WERI-Rb-1 (cell line): ENCODE results near the gene DHRSX.
A peak's percentile ranks its signal among the peaks of the same experiment; 100 is the strongest.

Source experiments
- DNase-seq: peaks from one replicate; pipeline ENCODE4 v3.0.0-alpha.2; 2020
- H3K27ac ChIP-seq: fragments of 250-450 bp; sonication (Bioruptor Pico); 2 replicates; pipeline ENCODE4 v1.5.1; 2020; ENCODE audit warnings: mild to moderate bottlenecking, moderate library complexity
- H3K27me3 ChIP-seq: fragments of 250-450 bp; sonication (Bioruptor Pico); 2 replicates; pipeline ENCODE4 v1.5.1; 2021; ENCODE audit warnings: mild to moderate bottlenecking, low read depth, moderate library complexity; ENCODE audit not compliant: insufficient read depth, severe bottlenecking
- H3K36me3 ChIP-seq: fragments of 250-450 bp; sonication (Bioruptor Pico); 2 replicates; pipeline ENCODE4 v1.5.1; 2020; ENCODE audit warnings: mild to moderate bottlenecking, moderate library complexity
- H3K4me3 ChIP-seq: 2 replicates; pipeline ENCODE4 v1.5.1; 2011; ENCODE audit warnings: low read depth, mild to moderate bottlenecking, control low read depth, low read length
- H3K9me3 ChIP-seq: fragments of 250-450 bp; sonication (Bioruptor Pico); 2 replicates; pipeline ENCODE4 v1.5.1; 2021; ENCODE audit warnings: mild to moderate bottlenecking, moderate library complexity; ENCODE audit not compliant: severe bottlenecking
- CTCF ChIP-seq: IDR thresholded peaks from 2 replicates; pipeline ENCODE4 v1.5.1; 2011; ENCODE audit warnings: low read depth, mild to moderate bottlenecking, control low read depth, inconsistent platforms, low read length

The DHRSX gene

GRCh38 chrX:2401590-2402360 lies 99.0 kb downstream of the DHRSX start:
- peak overlapping the region; percentile 37; the same call in 1 of the 2 replicates for H3K27ac ChIP-seq
- H3K27me3 ChIP-seq = no peaks in the 10 kb centered on the region
- no peak overlapping the region for H3K4me3 ChIP-seq
- no peak for TF ChIP-seq CTCF
- no peak for DNase-seq
- H3K36me3 ChIP-seq = peaks cover 7% of the 10 kb centered on the region
- H3K9me3 ChIP-seq = peaks cover 1% of the 10 kb centered on the region

GRCh38 chrX:2401201-2401589 lies 99.6 kb downstream of the DHRSX start:
- H3K9me3 ChIP-seq = no peaks in the 10 kb centered on the region
- no peaks in the 10 kb centered on the region for H3K27me3 ChIP-seq
- DNase-seq = no peak
- peaks cover 3% of the 10 kb centered on the region; the same call in 1 of the 2 replicates for H3K36me3 ChIP-seq
- H3K4me3 ChIP-seq = no peak overlapping the region
- TF ChIP-seq CTCF = no peak
- peak overlapping the region; percentile 37; the same call in 1 of the 2 replicates for H3K27ac ChIP-seq

GRCh38 chrX:2398064-2398656 lies 102.6 kb downstream of the DHRSX start:
- TF ChIP-seq CTCF = no peak
- H3K4me3 ChIP-seq = no peak overlapping the region
- no peak overlapping the region for H3K27ac ChIP-seq
- no peaks in the 10 kb centered on the region for H3K27me3 ChIP-seq
- no peak for DNase-seq
- peaks cover 3% of the 10 kb centered on the region; the same call in 1 of the 2 replicates for H3K36me3 ChIP-seq
- no peaks in the 10 kb centered on the region for H3K9me3 ChIP-seq

GRCh38 chrX:2397229-2398063 lies 103.3 kb downstream of the DHRSX start:
- Histone ChIP-seq H3K9me3 (no peaks in the 10 kb centered on the region), H3K36me3 (0 out of 2 replicates have a peak, but pooled peaks cover 3% of the 10 kb centered on the region)

More at GRCh38 chrX:2397229-2398063, 103.3 kb downstream of the DHRSX start:
- no peaks in the 10 kb centered on the region for H3K27me3 ChIP-seq
- DNase-seq = no peak
- H3K27ac ChIP-seq = no peak overlapping the region
- no peak overlapping the region for H3K4me3 ChIP-seq
- TF ChIP-seq CTCF = no peak
